COLO829 (cell line): ENCODE results near the gene BNIPL.

Source experiments
- DNase-seq: peaks from one replicate; pipeline ENCODE4 v3.0.0; 2012; ENCODE audit warnings: low spot score

The BNIPL gene

DNA sequence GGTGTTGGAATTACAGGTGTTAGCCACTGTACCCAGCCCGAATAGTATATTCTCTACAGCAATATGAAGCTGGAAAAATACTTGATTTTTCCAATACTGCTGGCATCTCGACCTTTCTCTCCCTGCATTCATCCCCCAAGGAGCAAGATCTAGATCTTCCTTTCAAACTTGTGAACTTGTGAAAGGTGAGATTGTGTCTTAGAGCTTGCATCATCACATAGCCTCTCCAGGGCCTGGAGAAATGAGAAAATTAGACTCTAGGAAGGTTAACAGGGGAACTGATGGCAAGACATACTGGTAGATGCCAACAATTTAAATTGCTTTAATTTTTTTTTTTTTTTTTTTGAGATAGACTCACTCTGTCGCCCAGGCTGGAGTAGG lies 26.1 kb upstream of the BNIPL start:
- DNase-seq, result no peak

DNA sequence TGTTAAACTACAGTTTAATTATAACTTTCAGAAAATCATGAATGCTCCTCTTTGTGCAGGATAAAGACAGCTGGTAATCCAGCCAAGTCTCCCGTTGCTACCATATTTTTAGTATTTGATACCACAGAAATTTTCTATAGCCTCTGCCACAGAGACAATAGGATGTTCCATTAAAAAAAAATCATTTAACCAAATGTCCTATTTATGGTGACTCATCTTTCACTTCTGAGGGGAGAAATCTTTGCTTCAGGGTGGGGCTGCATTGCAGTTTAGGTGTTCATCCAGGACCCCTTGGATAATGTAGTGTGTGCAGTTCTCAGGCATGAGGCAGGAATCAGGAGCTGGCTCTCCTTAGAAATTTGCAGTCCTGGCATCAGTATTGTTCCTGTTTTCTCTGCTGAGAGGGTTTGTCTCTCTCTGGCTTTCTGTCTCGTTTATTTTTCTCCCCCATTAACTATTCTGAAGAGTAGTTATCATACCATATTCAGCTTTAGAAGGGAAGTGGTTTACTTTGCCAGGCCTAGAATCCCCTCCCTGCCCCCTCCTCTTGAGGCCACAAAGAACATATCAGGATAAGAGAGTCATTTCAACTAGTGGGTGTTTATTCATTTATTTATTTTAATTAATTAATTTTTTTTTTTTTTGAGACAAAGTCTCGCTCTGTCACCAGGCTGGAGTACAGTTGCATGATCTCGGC lies 25.1 kb upstream of the BNIPL start:
- DNase-seq, result peak; percentile 59

DNA sequence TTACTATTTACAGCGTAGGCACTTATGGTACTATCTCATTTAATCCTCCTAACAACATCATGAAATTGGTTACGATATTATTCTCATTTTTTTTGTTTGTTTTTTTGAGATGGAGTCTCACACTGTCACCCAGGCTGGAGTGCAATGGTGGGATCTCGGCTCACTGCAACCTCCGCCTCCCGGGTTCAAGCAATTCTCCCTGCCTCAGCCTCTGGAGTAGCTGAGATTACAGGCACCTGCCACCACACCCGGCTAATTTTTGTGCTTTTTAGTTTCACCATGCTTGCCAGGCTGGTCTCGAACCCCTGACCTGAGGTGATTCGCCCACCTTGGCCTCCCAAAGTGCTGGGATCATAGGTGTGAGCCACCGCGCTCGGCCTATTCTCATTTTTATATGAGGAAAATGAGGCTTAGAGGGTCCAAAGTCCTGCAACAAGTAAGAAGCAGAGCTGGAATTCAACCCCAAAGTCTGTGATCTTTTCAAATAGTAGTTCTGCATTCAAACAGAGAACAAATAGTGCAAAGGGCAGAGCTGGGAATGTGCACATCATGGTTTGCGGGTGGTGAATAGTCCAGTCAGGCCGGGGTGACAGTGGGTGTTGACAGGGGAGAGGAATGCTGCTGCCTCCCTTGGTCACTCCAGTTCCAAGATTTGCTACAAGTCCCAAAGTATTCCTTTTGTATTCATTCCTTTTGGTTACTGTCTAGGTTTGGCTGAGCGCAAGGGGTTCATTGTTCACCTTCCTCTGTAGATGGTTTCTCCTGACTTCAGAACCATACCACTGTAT lies 23.5 kb upstream of the BNIPL start:
- no peak for DNase-seq

DNA sequence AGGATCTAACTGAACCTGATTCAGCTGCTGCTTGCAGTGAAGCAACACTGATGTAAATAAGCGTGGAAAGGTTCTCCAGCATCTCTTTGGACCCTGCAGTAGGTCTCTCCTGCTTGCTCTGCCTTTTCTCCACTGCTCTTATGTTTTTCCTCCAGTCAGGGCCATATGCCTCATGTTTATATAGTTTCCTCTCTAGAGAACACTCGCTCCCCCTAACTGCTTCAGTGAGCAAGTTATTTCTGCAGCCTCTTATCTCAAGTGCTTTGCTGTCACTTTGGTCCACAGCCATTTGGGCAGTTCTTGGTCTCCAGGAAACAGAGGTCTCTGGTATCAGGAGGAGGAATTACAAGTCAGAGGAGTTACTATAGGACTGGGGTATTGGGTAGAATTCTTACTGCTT lies 22.9 kb upstream of the BNIPL start:
- no peak for DNase-seq

DNA sequence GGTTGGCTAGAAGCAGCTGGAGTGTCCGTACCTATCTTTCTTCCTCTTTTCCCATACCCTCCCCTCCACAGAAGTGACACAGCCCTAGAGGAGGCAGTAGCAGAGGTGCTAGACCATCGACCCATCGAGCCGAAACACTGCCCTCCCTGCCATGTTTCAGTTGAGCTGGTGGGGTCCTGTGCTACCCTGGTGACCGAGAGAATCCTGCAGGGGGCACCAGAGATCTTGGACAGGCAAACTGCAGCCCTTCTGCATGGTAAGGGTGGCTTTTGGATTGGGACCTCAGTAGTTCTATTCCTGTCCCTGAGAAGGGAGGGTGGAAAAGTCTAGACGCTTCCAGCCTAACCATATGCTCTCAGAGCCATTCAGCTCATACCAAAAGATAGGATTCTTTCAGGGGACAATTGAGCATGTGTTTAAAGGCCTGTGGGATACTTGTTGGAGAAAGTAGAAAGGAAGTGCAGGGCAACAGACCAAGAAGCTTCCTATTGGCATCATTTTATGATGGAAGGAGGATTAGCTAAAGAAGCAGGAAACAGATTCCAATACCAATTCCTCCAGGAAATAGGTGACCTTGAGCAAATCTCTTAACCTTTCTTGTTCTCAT lies 11.7 kb upstream of the BNIPL start:
- DNase-seq, result peak; percentile 90

DNA sequence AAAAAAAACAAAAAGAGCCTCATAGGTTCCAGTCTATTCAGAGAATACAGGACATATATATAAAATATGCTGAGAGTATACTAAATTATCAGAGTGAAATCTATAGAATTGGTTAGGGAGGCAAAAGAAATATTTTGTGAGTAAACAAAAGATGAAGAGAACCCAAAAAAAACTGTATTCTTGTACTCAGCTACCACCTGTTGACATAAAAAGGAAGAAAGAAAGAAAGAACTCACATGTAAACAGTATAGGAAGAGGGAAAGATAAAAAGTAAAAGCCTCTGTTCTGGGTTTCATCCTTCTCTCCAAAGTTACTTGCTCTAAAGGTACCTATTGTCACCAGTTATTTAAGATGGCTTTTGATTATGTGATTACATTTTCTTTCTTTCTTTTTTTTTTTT lies 9.9 kb upstream of the BNIPL start:
- DNase-seq, result no peak

DNA sequence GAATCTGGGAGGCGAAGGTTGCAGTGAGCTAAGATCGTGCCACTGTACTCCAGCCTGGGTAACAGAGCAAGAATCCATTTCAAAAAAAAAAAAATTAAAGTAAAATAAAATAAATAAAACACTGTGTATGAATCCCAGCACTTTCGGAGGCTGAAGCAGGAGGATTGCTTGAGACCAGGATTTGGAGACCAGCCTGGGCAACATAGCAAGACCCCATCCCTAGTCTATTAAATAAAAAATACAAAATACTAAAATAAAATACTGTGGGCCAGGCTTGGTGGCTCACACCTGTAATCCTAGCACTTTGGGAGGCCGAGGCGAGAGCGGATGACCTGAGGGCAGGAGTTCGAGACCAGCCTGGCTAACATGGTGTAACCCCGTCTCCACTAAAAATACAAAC lies 4.2 kb upstream of the BNIPL start:
- no peak for DNase-seq

DNA sequence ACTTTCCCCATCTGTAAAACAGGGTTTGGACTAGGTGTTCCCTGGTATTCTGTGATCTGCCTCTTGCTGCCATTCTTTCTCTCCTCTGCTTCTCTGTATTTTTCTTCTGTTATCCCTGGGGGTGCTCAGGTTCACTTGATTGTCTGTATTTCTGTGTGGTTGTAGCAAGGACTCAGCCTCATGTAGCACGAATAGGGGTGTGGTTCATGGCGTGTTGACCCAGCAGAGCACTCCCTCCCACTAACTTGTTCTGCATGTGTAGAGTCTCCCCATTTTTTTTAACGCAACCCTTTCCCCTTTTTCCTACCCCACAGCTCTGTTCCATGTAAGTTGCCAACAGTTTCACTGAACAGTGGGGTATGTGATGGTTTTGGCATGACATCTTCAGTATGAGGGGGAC lies 1.2 kb upstream of the BNIPL start:
- no peak for DNase-seq

DNA sequence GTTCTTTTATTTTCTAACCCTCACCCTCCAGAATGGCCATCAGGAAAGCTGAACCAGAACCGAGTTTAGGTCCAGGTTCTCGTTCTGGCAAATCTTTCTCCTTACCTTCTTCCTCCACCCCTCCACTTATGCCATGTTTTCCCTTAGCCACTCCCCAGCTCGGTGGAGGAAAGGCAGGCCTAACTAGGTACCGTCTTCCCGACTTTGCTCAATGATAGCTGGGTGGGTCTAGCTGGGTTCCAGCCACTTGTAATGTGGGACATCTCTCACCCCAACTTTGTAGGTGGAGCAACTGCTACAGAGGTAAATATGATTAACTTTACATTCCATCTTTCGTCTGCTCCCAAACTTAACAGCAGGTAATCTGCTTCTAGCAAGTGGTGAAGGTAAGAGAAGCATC lies 646 bp downstream of the BNIPL start:
- DNase-seq, result no peak

DNA sequence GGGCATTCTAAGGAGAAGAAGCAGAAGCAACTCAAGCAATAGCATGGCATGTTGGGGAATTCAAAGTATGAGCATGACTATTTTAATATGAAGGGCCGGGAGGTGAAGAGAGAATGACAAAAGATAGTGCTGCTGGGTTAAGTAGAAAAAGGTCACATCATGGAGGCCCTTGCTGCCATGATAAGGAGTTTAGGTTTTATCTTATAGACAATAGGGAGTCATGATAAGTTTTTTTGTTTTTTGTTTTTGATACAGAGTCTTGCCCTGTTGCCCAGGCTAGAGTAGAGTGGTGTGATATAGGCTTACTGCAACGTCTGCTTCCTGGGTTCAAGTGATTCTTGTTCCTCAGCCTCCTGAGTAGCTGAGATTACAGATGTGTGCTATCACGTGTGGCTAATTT lies 3.1 kb downstream of the BNIPL start:
- DNase-seq, result no peak

DNA sequence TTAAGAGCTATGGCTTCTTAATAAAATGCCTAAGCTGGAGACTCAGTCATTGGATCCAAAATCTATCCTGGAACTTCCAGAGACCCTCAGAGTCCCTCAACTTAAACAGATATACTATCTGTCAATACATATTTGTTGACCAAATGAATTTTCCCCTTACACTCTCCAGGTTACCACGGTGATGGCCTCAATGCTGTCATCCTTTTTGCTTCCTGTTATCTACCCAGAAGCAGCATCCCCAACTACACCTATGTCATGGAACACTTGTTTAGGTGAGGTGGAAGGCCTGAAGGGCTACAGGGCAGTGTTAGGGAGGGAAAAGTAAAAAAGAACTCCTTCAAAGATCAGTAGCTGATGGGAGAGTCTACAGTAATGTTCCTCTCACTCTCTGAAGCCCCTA lies 6.8 kb downstream of the BNIPL start:
- no peak for DNase-seq

DNA sequence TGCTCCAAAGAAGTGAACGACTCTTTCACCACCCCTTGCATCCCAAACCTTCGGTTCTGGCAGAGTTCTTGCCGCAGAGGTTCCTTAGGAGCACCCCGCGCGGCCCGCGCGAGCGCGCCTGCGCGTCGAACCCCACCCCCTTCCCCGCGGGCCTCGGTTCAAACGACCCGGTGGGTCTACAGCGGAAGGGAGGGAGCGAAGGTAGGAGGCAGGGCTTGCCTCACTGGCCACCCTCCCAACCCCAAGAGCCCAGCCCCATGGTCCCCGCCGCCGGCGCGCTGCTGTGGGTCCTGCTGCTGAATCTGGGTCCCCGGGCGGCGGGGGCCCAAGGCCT lies 11.2 kb downstream of the BNIPL start, which contains the start of gene C1orf56:
Gene C1orf56 (plus strand): TSS at position 161 of the 334 bp plus-strand sequence. CDS start 97 bp downstream, at position 258.
- DNase-seq, result peak; percentile 65

DNA sequence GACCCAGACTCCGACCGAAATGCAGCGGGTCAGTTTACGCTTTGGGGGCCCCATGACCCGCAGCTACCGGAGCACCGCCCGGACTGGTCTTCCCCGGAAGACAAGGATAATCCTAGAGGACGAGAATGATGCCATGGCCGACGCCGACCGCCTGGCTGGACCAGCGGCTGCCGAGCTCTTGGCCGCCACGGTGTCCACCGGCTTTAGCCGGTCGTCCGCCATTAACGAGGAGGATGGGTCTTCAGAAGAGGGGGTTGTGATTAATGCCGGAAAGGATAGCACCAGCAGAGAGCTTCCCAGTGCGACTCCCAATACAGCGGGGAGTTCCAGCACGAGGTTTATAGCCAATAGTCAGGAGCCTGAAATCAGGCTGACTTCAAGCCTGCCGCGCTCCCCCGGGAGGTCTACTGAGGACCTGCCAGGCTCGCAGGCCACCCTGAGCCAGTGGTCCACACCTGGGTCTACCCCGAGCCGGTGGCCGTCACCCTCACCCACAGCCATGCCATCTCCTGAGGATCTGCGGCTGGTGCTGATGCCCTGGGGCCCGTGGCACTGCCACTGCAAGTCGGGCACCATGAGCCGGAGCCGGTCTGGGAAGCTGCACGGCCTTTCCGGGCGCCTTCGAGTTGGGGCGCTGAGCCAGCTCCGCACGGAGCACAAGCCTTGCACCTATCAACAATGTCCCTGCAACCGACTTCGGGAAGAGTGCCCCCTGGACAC lies 11.7 kb downstream of the BNIPL start:
- peak; percentile 67 for DNase-seq

DNA sequence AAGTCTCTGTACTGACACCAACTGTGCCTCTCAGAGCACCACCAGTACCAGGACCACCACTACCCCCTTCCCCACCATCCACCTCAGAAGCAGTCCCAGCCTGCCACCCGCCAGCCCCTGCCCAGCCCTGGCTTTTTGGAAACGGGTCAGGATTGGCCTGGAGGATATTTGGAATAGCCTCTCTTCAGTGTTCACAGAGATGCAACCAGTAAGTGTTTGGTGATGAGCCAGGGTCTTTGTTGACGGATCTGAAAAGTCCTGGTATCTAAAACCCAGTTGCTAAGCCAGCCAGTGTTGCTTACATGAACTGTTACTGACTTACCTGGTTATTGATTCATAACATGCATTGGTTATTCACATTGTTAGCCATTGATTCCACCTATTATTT lies 12.3 kb downstream of the BNIPL start:
- DNase-seq, result no peak

DNA sequence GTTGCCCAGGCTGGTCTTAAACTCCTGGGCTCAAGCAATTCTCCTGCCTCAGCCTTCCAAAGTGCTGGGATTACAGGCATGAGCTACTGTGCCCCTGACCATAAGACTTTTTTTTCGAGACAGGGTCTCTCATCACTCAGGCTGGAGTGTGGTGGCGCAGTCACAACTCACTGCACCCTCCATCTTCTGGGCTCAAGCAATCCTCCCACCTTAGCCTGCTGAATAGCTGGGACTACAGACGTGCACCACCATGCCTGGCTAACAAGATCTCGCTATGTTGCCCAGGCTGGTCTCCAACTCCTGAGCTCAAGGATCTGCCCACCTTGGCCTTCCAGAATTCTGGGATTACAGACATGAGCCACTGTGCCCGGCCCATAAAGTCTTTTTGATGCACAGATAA lies 13.1 kb downstream of the BNIPL start:
- no peak for DNase-seq

DNA sequence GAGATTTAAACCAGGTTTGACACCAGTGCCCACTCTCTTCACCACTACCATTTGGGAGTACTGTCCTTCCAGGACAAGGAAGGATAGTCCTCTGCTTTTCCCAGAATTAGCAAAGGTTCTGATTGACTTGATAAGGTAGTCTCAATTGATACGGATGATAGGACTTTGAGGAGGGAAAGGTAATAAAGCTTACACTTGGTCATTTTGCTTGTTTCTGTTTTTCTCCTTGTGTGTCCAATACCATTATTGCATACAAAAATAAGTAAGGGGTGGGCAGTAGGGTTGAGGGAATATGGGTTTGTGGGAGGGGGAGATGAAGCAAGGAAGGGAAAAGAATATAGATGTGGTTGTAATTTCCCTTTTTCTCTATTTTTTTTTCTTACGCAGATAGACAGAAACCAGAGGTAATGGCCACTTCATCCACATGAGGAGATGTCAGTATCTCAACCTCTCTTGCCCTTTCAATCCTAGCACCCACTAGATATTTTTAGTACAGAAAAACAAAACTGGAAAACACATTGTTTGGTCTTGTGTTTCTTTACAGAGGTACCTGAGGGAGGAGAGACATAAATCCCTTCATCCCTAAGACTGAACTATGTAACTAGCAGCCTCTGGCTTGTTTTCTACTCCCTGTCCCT lies 13.8 kb downstream of the BNIPL start:
- DNase-seq, result no peak

DNA sequence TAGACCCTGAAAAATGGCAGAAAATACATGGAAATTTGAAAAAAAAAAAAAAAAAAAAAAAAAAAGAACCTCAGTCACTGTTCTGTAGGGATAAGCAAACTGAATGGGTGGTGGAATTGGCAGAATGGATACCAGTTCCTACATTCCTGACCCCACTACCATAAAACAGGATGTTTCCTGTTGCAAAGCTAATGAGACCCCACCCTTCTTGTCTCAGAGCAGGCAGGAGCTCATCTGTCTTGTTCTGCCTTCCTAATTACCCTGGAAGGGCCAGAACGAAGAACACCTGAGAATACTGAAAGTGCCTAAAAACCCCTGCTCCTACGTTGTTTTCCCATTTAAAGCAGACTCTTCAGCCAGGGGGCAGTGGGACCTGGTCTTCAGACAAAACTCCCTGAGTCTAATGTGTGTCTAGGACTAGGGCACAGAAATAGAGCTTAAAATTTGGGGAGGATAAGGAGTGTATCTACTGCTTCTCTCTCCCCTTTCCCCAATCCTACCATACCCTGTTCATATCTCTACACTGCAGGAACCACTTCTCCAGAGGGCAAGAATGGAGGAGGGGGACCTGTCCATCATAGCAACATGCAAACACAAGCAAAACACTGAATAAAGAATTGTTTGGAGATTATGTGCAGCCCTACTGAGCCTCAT lies 15.1 kb downstream of the BNIPL start:
- no peak for DNase-seq

DNA sequence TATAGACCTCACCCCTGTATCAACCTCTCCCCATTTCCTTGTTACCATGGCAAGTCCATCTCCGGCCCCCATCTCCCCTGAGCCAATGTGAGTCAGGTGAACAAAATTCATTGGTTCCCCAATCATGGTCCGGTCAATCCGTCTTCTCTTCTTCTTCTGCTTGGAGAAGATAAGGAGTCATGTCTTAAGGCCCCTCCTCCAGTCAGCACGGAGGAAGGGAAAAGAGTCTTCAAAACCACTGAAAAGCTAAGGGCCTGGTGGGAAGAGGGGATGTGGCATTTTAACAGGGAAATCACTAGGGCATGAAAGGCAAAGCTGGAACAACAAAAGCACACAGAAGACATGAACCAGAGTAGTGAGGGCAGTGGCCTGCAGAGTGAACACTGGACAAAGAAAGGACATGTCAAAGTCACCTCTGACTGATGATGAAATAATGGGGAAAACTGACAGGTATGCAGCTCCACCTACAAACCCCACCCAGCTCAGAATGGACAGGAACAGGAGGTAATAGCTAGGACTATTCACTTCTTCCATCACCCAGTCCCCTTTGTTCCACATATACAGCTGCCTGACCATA lies 18.7 kb downstream of the BNIPL start:
- no peak for DNase-seq

DNA sequence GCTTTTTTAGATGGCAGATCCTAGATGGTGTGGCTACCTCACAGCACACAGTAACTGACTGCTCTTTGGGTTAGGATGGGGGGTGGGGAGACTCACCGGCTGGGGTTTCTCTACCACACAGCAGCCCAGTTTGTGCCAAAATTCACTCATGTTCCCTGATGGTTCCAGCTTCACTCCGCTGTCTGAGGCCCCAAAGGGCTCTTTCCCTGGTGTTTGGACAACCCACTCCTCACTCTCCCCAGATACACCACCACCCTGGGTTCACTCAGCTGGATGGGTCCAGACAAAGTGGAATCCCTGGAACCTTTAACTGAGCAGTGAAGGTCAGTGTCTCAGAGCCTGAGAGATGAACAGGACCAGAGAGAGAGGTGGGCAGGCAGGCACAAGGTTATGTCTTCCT lies 19.2 kb downstream of the BNIPL start:
- DNase-seq, result no peak

DNA sequence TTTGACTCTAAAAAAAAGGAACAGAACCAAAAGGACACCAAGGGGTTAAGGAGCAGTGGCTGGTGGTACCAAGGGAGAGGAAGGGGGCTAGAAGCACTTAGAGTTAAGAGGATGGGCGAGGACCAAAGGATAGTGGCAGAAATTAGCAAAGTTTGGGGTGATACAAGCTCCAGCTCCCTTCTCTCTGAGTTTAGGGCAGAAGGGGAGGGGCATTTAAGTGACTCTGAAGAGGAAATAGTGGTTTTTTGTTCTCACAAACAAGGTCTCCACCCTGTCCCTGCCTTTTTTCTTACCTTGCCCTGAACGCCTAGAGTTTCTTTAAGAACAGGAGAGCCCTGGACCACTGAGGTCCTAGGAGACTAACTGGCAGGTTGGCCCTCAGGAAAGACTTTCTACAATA lies 19.8 kb downstream of the BNIPL start:
- DNase-seq, result no peak

DNA sequence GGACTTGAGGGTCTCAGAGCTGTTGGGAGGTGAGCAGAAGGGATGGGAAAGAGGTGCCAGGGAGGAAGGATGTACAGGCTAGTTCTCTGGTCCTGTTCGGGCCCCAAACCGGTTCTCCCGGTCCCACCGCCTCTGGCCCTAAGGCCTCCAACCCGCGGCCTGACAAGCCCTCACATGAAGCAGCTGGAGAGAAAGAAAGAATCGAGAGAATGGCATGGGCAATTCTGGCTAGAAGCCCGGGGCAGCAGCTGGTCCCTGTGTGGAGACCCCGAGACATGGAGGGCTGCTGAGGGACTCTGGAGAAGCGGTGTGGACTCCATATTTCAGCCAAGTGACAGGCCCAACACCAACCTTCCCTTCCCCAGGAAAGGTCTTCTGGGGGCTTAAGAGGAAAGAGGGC lies 22.3 kb downstream of the BNIPL start:
- DNase-seq, result no peak
